ENCODE results near the gene NUP133. TPM values are rescaled to one million over a fixed set of nuclear protein-coding genes. Genes with fewer than 3 reads are reported as not detected.
"Not testable (repeated sequence)": the region's sequence is repeated elsewhere in the genome, so short reads cannot be mapped to it uniquely, and the experiment has no call there.

Gene NUP133
- total and polyA plus RNA-seq, 2 experiments from 2014 or later, result 29.5 to 65.4 TPM

DNA sequence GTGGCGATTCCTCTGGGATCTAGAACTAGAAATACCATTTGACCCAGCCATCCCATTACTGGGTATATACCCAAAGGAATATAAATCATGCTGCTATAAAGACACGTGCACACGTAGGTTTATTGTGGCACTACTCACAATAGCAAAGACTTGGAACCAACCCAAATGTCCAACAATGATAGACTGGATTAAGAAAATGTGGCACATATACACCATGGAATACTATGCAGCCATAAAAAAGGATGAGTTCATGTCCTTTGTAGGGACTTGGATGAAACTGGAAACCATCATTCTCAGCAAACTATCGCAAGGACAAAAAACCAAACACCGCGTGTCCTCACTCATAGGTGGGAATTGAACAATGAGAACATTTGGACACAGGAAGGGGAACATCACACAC lies 3.5 kb upstream of the NUP133 start:
- H3K4me1 Mint-ChIP-seq, result peaks cover 13% of the 10 kb centered on the region; the same call in 2 of the 3 replicates

DNA sequence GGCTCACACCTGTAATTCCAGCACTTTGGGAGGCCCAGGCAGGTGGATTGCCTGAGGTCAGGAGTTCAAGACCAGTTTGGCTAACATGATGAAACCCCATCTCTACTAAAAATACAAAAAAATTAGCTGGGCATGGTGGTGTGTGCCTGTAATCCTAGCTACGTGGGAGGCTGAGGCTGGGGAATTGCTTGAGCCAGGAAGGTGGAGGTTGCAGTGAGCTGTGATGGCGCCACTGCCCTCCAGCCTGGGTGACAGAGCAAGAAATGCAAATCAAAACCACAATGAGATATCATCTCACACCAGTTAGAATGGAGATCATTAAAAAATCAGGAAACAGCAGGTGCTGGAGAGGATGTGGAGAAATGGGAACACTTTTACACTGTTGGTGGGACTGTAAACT lies 3.1 kb upstream of the NUP133 start:
- not testable (repeated sequence) for H3K4me3 Mint-ChIP-seq; H3F3A ChIP-seq (replicated peaks; ENCODE audit: low read depth); H3K36me3 Mint-ChIP-seq (ENCODE audit: low read depth); H3K27ac ChIP-seq (ENCODE audit: low read depth); H3K9me3 Mint-ChIP-seq; H3K36me3 ChIP-seq (ENCODE audit: insufficient read depth); DNase-seq (ENCODE audit: low spot score); H3K27me3 Mint-ChIP-seq (ENCODE audit: insufficient read depth, low read depth, poor library complexity); H3K4me3 ChIP-seq; H3K27ac Mint-ChIP-seq; ATAC-seq; H3K4me1 ChIP-seq (ENCODE audit: insufficient read depth); H3K9me2 ChIP-seq (ENCODE audit: insufficient read depth); H3K4me2 ChIP-seq; H4K20me1 ChIP-seq (replicated peaks; ENCODE audit: insufficient read depth); H3K27me3 ChIP-seq (ENCODE audit: insufficient read depth); H2AFZ ChIP-seq
- H3K79me2 ChIP-seq (replicated peaks; ENCODE audit: insufficient read depth), result peaks cover 16% of the 10 kb centered on the region
- H3K4me1 Mint-ChIP-seq, result peaks cover 13% of the 10 kb centered on the region; the same call in 2 of the 3 replicates

More for the DNA sequence above, 3.5 kb upstream of the NUP133 start:
- H3K27me3 ChIP-seq (ENCODE audit: insufficient read depth); H3K27me3 Mint-ChIP-seq (ENCODE audit: insufficient read depth, low read depth, poor library complexity); H3K4me3 ChIP-seq; H3K27ac Mint-ChIP-seq; ATAC-seq; H3K9me3 Mint-ChIP-seq; H3K4me1 ChIP-seq (ENCODE audit: insufficient read depth); H3K4me3 Mint-ChIP-seq; H3K36me3 ChIP-seq (ENCODE audit: insufficient read depth); H3K9me2 ChIP-seq (ENCODE audit: insufficient read depth); H3F3A ChIP-seq (replicated peaks; ENCODE audit: low read depth); H2AFZ ChIP-seq; H4K20me1 ChIP-seq (replicated peaks; ENCODE audit: insufficient read depth); H3K4me2 ChIP-seq; H3K27ac ChIP-seq (ENCODE audit: low read depth); DNase-seq (ENCODE audit: low spot score); H3K36me3 Mint-ChIP-seq (ENCODE audit: low read depth): not testable (repeated sequence)
- peaks cover 12% of the 10 kb centered on the region for H3K79me2 ChIP-seq (replicated peaks; ENCODE audit: insufficient read depth)

DNA sequence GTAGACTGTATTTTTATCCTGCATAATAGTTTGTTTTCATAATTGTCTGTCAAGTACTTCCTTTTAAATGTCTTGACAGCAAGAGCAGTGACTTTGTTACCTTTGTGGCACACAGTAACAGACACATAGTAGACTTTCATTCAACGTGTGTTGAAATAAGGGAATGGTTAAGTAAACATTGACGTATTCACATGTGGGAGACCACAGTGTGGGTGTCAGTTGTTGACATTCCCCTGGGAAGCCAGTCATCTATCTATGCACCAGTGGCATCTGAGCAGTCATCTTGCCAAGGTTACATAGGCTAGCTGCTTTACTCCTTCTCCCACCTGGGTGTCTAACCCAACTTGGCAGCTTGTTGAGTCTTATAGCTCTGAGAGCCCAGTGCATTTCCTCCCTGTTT lies 1.4 kb upstream of the NUP133 start:
- Histone ChIP-seq H3K27ac (ENCODE audit: low read depth) (no peak overlapping the region), H3K79me2 (replicated peaks; ENCODE audit: insufficient read depth) (peaks cover 29% of the 10 kb centered on the region), H3K4me2 (no peak overlapping the region), H3K27me3 (ENCODE audit: insufficient read depth) (no peaks in the 10 kb centered on the region), H3F3A (replicated peaks; ENCODE audit: low read depth) (no peaks in the 10 kb centered on the region), H3K9me2 (ENCODE audit: insufficient read depth) (no peaks in the 10 kb centered on the region), H3K4me1 (ENCODE audit: insufficient read depth) (peaks cover 9% of the 10 kb centered on the region; the same call in 1 of the 2 replicates), H2AFZ (peak overlapping the region; percentile 88; the same call in 1 of the 2 replicates), H3K4me3 (no peak overlapping the region), H3K36me3 (ENCODE audit: insufficient read depth) (no peaks in the 10 kb centered on the region), H4K20me1 (replicated peaks; ENCODE audit: insufficient read depth) (0 out of 2 replicates have a peak, but pooled peaks cover 3% of the 10 kb centered on the region)
- no peak for TF ChIP-seq ZNF331 (CRISPR knock-in tag; IDR thresholded peaks at IDR 0.05; ENCODE audit: low read depth)
- no peak for TF ChIP-seq POLR2AphosphoS5 (IDR thresholded peaks at IDR 0.05; ENCODE audit: low read depth)
- no peak for DNase-seq (ENCODE audit: low spot score)
- H3K9me3 Mint-ChIP-seq, result no peaks in the 10 kb centered on the region
- no peak for ATAC-seq
- no peaks in the 10 kb centered on the region for H3K36me3 Mint-ChIP-seq (ENCODE audit: low read depth)
- H3K27ac Mint-ChIP-seq, result no peak overlapping the region
- H3K4me3 Mint-ChIP-seq, result peak overlapping the region; percentile 96; the same call in 2 of the 3 replicates
- peaks cover 13% of the 10 kb centered on the region; the same call in 2 of the 3 replicates for H3K4me1 Mint-ChIP-seq
- H3K27me3 Mint-ChIP-seq (ENCODE audit: insufficient read depth, low read depth, poor library complexity), result peaks cover 5% of the 10 kb centered on the region

DNA sequence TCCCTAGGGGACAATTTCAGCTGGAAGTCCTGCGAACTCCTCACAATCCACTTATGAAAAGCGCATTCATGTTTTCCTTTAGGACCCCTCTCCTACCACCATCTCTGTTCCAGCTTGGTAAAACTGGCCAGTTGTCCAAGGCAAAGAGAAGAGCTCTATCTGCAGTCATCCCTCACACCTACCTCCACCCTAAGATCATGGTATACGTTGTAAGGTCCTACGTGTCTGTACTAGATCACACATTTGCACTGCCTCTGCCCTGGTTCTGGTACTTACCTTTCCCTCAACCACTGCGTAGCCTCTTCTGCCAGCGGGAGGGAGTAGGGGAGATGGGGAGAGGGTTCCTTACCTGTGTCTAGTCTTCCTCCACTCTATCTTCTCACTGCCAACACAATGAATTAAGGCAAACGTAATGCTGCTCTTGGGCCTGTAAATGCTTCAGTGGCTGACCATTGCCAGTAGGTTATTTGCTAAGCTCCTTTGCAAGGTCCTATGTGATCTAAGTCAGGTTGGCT lies 739 bp upstream of the NUP133 start:
- H3K27me3 Mint-ChIP-seq (ENCODE audit: insufficient read depth, low read depth, poor library complexity), result peaks cover 5% of the 10 kb centered on the region
- H3K9me3 Mint-ChIP-seq, result no peaks in the 10 kb centered on the region
- Histone ChIP-seq H3K27me3 (ENCODE audit: insufficient read depth) (no peaks in the 10 kb centered on the region), H4K20me1 (replicated peaks; ENCODE audit: insufficient read depth) (0 out of 2 replicates have a peak, but pooled peaks cover 3% of the 10 kb centered on the region), H3K27ac (ENCODE audit: low read depth) (peak overlapping the region; percentile 98), H3K4me1 (ENCODE audit: insufficient read depth) (peaks cover 9% of the 10 kb centered on the region; the same call in 1 of the 2 replicates), H3K4me3 (peak overlapping the region; percentile 86), H3F3A (replicated peaks; ENCODE audit: low read depth) (no peaks in the 10 kb centered on the region; the same call in 1 of the 2 replicates), H3K79me2 (replicated peaks; ENCODE audit: insufficient read depth) (peaks cover 35% of the 10 kb centered on the region), H3K4me2 (peak overlapping the region; percentile 79), H3K9me2 (ENCODE audit: insufficient read depth) (no peaks in the 10 kb centered on the region), H3K36me3 (ENCODE audit: insufficient read depth) (no peaks in the 10 kb centered on the region), H2AFZ (peak overlapping the region; percentile 88)
- peaks cover 13% of the 10 kb centered on the region; the same call in 2 of the 3 replicates for H3K4me1 Mint-ChIP-seq
- no peak for DNase-seq (ENCODE audit: low spot score)
- H3K4me3 Mint-ChIP-seq, result peak overlapping the region; percentile 96
- 0 out of 3 replicates have a peak, but pooled peaks cover 3% of the 10 kb centered on the region for H3K36me3 Mint-ChIP-seq (ENCODE audit: low read depth)
- peak overlapping the region; percentile 99 for H3K27ac Mint-ChIP-seq
- ATAC-seq, result no peak; the same call in 1 of the 3 replicates
- TF ChIP-seq NANOG (IDR thresholded peaks at IDR 0.05; ENCODE audit: borderline replicate concordance) (no peak), EZH2phosphoT487 (IDR thresholded peaks at IDR 0.05; ENCODE audit: unreplicated experiment) (no peak), JUNB (IDR thresholded peaks at IDR 0.05; ENCODE audit: unreplicated experiment) (no peak), ZNF331 (CRISPR knock-in tag; IDR thresholded peaks at IDR 0.05; ENCODE audit: low read depth) (no peak), STAT1 (IDR thresholded peaks at IDR 0.05; ENCODE audit: unreplicated experiment) (no peak)
- TF ChIP-seq, protein P1, sequence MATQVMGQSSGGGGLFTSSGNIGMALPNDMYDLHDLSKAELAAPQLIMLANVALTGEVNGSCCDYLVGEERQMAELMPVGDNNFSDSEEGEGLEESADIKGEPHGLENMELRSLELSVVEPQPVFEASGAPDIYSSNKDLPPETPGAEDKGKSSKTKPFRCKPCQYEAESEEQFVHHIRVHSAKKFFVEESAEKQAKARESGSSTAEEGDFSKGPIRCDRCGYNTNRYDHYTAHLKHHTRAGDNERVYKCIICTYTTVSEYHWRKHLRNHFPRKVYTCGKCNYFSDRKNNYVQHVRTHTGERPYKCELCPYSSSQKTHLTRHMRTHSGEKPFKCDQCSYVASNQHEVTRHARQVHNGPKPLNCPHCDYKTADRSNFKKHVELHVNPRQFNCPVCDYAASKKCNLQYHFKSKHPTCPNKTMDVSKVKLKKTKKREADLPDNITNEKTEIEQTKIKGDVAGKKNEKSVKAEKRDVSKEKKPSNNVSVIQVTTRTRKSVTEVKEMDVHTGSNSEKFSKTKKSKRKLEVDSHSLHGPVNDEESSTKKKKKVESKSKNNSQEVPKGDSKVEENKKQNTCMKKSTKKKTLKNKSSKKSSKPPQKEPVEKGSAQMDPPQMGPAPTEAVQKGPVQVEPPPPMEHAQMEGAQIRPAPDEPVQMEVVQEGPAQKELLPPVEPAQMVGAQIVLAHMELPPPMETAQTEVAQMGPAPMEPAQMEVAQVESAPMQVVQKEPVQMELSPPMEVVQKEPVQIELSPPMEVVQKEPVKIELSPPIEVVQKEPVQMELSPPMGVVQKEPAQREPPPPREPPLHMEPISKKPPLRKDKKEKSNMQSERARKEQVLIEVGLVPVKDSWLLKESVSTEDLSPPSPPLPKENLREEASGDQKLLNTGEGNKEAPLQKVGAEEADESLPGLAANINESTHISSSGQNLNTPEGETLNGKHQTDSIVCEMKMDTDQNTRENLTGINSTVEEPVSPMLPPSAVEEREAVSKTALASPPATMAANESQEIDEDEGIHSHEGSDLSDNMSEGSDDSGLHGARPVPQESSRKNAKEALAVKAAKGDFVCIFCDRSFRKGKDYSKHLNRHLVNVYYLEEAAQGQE (IDR thresholded peaks at IDR 0.05; ENCODE audit: unreplicated experiment), result no peak
- TF ChIP-seq, protein P2, sequence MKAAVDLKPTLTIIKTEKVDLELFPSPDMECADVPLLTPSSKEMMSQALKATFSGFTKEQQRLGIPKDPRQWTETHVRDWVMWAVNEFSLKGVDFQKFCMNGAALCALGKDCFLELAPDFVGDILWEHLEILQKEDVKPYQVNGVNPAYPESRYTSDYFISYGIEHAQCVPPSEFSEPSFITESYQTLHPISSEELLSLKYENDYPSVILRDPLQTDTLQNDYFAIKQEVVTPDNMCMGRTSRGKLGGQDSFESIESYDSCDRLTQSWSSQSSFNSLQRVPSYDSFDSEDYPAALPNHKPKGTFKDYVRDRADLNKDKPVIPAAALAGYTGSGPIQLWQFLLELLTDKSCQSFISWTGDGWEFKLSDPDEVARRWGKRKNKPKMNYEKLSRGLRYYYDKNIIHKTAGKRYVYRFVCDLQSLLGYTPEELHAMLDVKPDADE (IDR thresholded peaks at IDR 0.05), result no peak
